CD4-positive, alpha-beta T cell treated with Interleukin-4 for 1 hour (primary cell): Measurements from ENCODE around the gene LRRTM4.
"Not testable (repeated sequence)": the region's sequence is repeated elsewhere in the genome, so short reads cannot be mapped to it uniquely, and the experiment has no call there.

ENCODE experiments used
- DNase-seq, 2 donors: peaks; one replicate each; pipeline ENCODE4 v3.0.0-alpha.2; 2020 to 2022

The LRRTM4 gene

DNA sequence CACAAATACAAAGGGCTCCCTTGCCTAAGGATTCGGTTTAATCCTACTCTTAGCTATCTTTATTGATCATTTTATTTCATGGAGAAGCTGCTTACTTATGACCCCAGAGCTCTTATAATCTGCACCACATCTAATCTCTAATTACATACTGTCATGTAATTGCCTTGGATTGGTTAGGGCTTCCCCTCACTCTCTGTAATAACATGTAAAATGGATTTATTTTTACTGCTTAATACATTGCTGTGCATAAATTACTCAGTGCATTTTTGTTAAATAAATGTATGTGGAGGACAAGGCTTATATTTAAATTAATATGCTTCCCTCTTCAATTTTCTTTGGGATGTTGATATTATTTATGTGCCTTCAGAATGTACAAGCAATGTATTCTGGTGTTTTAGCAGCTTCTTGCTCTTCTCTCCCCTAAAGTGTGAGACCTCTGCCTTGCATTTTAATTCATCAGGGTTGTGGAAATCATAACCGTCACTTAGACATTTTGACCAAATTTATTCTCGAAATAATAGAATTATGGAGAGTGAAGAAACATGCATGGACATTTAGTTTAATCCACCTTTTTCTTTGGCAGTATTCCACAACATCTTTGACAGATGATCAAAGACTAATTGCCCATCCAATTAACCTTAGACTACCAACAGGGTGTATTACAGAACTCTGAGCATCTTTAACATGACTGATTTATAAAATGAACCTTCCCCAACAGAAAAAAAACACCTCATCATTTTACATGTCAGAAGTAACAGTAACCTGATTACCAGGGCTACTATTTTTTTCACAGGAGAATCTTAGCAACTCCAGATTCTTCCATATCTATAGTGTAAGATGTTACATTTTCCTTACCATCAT lies 692.6 kb downstream of the LRRTM4 start:
- DNase-seq = no peak

DNA sequence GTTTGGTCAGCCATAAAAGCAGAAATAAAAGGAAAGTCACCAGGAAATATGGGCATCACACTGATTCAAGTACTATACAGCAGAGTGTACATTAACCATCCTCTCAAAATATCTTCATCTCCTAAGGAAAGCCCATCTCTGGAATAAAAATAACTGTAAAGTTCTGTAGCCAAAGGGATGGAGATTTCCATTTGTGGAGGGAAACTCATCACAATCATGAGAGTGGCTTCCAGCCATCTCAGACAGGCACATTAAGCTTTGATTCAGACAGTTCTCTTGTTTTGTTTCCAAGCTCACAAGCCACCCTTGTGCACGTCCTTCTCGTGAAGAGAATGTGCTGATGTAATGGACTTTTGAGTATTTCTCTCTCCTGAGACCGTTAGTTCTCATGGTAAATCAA lies 695.5 kb downstream of the LRRTM4 start:
- DNase-seq = no peak

DNA sequence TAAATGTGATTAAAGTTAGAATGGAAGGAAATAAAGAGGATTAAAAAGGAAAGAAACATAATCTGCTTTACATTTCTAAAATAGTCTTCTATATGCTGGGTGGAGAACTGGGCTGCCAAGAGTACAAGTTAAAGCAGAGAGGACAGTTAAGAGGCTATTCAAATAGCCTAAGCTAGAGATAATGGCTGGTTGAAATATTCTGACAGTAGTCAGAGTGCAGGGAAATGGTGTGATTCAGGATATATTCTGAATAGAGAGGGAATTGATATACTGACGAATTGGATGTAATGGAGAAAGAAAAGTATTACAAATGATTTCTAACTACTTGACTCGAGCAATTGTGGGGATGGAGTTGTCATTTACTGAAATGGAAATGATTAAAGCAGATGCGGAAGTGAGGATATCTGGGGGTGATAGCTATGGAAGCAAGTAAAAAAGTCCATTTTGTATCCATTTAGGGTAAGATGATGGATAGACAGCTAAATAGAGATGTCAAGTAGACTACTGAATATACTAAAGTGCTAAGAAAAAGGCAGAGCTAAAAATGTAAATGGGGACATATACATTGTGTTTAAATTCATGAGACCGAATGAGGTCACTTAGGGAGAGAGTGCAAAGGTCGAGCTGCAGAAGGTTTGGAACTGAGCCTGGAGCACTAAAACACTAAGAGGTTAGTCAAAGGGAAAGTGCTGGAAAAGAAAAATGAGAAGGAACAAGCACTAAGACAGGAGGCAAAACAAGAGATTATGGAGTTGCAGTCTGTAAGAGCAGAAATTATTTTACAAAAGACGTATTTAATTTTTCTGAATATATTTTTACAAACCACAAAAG lies 696.8 kb downstream of the LRRTM4 start:
- no peak for DNase-seq

DNA sequence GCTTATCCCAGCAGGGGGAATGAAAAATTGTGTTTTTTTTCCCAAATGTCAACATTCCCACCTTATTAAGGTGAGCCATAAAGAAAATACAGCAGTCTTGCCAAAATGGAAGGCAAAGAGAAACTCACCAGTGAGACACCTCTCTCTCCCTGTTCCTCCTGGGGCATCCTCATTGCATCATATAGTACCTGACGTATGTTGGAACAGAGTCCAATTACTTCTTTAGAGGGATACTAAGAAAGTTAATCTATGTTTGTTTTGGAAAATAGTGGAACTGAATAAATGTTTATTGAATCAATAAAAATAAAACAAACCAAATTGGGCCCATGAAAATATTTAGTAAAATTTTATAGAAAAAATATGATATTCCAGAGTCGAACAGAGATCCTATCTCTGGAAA lies 700.4 kb downstream of the LRRTM4 start:
- no peak for DNase-seq

DNA sequence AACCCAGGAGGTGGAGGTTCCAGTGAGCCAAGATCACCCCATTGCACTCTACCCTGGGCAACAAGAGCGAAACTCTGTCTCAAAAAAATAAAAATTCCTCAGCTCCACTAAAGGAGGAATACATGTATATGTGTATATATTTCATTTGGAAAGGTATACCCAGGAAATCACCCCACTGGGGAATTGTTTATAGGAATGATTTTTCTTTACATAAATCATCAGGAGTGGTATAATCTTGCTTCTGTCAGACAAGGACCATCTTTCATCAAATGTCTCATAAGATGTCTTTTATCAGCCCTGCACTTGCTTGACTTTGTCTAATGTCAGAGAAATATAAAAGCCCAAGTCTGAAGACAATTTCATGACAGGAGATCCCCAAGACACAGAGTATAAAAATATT lies 709.1 kb downstream of the LRRTM4 start:
- no peak for DNase-seq

DNA sequence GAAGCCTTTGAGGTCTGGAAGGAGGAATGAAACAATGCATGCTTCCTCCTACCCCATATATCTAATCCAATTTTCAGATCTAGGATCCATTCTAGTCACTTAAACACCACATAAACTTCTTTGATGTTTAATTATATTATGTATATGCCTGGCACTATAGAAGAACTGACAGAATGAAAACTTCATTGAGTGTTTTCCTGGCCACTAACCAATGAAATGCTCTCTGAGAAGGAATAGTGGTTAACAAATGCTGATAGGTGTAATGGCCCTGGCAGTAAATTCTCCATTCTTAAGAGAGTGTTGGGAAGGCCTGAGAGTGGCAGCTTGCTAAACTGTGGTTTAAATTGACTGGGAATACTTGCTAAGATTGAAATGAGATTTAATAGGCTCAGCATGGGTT lies 710.0 kb downstream of the LRRTM4 start:
- DNase-seq = no peak

DNA sequence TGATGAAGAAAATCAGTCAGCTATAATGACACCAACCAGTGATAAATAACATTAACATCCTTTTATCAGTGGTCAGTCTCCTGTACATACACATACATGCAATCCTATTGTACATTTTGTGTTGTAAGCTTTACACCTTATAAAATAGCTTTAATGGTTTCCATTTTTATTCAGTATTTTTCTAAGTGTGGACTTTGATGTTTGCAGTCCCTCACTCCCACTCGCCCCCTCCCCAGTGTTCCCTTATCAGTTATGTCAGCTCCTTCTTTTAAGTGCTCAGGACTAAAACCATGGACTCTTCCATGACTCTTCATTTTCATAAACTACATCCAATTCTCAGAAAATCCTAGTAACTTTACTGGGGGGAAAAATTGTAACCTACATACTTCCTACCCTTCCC lies 713.0 kb downstream of the LRRTM4 start:
- DNase-seq = no peak

DNA sequence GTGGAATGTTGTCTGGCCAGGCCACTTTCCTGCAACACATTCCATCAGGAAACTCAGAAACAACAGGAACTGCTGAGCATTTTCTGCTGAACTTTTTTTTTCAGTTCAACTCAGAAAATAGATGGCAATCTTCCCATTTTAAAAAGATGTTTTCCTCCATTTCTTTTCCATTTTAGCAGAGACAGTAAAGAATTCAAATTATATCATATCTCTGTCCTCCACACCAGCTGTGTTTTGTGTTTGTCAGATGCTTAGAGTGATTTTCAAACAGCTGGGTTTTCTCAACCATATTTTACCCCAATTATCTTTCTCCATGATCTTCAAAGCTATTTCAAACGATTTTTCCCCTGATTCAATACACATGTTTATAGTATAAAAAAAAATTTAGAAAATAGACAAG lies 713.4 kb downstream of the LRRTM4 start:
- DNase-seq = no peak

DNA sequence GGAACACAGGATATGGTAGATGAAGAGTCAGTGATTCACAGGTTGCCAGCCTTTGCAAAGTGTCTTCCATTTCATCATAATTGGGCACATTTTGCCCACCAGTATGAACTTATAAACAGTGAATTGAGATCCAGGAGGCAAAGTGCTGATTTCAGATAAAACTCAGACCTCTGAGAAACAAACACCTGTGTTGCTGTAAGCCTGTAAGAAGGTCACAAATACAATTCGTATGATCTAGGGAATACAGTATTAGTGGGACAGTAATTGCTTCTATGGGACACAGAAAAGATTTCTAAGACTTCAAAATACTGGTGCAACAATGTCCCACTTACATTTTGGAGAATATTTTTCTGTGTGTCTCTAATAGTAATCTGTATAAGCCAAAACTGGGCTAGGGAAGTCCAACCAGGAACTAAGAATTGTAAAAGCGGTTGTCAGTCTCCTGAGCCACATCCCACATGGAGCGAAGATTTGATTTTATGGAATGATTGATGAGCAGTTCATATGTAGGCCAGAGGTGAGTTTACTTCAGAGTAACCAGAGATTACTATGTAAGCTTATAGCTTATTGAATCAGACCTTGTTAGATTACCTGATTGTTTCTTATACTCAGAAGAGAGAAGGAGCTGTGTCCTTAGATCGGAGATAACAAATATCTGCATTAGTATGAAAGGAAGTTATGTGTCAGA lies 728.4 kb downstream of the LRRTM4 start:
- no peak for DNase-seq

DNA sequence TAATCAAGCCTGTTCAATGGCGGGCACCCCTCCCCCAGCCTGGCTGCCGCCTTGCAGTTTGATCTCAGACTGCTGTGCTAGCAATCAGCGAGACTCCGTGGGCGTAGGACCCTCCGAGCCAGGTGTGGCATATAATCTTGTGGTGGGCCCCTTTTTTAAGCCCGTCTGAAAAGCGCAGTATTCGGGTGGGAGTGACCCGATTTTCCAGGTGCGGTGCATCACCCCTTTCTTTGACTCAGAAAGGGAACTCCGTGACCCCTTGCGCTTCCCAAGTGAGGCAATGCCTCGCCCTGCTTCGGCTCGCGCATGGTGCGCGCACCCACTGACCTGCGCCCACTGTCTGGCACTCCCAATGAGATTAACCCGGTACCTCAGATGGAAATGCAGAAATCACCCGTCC lies 740.9 kb downstream of the LRRTM4 start:
- not testable (repeated sequence) for DNase-seq

DNA sequence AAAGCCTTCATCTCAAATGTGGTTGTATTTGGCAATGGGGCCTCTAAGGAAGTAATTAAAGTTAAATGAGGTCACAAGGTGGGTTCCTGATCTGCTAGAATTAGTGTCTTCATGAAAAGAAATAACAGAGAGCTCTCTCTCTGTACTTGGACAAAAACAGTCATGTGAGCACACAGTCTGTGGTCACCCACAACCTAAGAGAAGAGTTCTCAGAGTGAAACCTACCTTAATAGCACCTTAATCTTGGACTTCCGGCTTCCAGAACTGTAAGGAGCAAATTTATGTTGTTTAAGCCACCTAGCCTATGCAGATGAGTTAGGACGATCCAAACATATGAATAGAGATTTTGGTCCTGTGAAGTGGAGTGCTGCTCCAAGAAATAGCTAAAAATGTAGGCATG lies 758.9 kb downstream of the LRRTM4 start:
- no peak for DNase-seq

DNA sequence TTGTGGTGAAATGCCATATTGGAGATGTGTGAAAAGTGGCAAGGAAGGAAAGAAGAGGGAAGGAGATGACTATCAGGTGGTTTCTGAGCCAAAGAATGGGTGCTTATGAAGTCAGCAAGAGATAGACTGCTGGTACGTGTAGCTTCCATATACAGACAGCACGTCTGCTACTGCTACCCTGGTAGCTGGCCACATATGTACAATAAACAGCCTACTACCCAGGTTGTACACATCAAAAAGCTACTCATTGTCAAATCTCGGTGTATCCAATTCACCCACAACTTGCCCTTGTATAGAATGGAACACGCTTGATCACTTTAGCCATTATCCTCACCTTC lies 761.8 kb downstream of the LRRTM4 start:
- no peak for DNase-seq

DNA sequence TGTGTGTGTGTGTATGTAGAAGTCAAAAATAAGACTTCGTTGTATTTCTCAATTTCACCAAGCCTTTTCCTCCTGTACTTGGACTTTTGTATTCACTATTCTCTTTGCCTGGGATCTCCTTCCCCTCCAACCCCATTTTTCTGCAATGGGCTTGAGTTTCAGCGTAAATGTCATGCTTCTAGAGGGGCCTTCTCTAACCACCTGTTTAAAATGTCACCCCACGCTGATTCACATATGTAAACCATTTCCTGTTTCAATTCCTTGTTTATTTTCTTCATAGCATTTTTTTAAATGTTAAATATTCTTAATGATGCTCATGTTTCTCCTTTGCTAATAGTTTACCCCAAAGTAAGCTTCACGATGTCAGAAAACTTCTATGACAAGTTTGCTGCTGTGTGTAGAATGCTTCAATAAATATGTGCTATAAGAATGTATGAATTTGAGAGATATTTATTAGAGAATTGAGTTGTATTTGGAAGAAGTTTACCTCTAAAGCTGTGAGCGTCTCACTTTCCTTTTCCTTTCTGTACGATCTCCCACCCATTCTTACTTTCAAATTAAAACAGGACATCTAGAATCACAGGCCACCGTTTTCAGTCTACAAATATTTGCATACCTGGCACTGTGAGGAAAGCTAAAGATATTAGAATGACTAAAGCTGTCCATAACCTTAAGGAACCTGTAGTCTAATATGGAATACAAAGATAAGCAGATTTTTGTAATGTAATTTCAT lies 762.4 kb downstream of the LRRTM4 start:
- no peak for DNase-seq

DNA sequence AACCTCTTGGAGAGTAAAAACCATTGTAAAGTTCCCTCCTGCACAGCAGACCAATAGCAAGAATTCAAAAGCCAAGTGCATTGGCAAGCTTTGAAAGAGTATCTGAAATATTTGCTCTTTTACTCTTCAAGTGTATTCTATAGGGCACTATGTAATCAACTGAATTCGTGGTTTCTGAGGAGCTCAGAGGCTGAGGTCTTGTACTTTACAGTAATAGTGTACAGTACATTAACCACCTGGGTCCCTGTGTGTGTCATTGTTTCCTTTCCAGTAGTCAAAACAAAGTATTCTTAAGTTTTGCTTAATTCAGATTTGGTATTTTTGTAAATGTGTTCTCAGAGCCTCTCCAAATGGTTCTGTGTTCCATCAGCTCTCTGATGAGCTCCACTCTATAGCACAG lies 769.7 kb downstream of the LRRTM4 start:
- DNase-seq = no peak

DNA sequence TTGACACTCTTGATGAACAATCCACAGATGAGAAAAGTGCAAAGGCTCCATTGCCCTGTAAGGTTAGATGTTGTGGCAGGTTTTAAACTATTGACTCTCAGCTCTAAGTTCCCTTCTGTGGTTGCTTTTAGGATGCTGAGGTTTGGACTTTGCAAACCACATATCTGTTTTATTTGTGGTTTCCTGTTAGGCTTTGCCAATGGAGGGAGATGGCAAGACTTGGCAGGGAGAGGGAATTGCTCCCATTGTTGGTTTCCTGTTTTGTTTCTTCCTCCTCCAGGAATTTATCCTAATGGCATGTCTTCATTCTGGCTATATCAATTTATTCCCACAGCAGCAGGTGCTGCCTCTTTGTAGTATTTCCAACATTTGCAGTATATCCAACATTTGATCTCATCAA lies 772.3 kb downstream of the LRRTM4 start:
- DNase-seq = no peak

DNA sequence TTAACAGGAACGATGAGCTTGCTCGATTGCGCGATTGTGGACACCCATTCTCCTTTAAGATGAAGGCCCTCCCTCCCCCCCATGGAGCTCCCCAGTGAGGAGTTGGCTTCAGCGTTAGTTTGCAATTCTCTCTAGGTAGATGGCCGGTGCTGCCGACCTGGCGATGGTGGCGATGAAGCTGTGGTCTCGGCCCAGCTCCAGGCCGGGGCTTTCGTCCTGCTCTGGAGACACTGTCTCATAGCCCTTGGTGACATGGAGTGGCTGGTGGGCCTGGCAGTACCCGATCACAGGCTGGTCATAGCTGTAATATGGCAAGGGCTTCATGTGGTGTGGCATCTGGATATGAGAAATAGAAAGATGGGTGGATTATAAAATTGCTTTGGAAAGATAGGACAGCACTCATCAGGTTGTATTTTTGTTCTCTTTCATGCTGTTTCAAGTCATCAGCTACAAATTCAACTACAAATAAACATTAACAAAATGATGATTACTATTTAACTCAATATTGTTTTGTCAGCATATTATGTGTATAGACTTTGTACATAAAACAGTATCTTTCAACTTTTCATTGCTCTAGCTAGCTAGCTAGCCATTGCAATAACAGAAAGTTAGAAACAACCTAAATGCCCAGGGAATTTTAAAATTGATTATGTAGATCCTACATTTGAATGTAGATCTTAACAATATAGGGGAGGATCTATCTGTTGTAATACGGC lies 773.4 kb downstream of the LRRTM4 start:
- DNase-seq = no peak

DNA sequence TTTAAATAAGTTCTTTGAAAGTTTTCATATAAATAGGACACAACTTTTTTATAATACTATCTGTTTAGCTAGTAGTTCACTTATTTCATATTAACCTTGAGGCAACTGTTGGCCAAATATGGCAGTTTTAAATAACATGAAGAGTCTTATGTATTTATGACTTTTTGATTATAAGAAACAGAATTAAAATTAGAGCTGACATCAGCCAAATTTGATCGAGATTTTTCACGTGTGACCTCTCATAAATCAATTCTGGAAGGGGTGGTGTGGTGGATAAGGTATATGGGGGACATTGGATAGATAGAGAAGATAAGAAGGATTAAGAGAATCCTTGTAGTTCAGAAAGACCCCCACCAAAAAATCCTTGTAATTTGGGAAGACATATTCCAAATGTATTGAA lies 776.6 kb downstream of the LRRTM4 start:
- no peak for DNase-seq

DNA sequence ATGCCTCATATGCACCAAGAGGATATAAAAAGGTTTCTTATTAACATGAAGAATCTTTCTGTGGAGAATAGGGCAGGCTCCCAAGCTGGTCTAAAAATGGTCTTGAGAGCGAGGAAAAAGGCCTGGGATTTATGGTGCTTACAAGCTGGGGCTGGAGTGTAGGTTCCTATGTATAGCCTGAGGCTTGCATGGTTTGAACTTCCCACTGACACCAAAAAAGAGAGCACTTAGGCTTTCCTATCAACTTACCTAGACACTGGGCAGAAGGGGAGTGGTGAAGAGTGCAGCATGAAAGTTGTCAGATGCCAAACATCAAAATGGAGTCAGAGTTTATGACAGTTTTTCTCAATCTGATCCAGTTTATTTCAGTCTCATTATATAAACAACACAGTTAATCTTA lies 784.6 kb downstream of the LRRTM4 start:
- no peak for DNase-seq

DNA sequence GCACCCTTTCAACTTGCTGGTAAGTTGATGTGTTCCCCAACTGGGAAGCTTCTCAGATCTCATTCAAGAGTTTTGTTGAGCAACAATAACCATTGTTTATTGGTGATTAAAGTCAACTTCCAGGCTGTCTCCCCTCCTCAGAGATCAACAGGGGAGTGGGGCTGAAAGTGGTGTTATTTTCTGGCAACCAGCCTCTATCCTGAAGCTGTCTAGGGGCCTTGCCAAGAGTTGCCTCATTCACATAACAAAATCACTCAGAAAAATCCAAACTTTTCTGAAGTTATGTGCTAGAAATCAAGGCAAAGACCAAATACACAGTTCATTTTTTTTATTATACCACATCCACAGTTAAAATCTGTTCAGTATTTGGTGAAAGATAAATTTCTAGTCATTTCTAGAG lies 788.4 kb downstream of the LRRTM4 start:
- DNase-seq = no peak

DNA sequence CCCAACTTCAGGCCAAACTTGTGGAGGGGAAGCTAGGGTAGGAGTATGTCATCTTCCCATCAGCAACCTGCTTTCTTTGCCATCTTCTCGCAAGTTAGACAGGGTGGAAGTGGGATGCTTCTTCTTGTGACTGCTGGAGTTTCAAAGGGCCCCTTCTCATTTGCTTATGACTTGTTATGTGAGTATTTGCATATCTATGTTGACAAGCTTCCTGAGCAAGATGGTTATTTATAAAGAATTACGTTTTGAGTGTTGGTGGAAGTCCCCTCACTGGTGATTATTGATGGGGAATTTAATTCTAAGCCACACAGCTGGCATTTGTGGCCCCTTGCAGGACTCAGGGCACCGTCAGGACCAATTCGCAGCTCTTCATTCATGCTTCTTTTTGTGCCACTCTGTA lies 791.0 kb downstream of the LRRTM4 start:
- DNase-seq = no peak

DNA sequence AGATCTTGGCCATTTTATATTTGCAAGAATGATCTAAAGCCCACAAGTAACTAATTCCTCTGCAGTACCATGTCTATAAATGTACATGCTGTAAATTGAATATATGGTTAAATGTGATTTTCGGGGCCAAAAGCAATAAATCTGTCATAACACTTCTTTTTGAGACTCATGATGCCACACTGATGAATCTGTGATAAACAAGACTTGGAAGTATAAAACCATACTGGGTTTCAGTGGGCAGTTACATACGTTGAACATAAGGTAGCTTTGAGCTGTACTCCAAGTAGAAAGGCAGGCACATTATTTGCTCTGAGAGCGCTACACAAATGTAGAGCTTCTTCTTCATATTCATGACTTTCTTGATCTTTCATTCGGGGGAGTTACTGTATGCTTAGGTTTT lies 792.2 kb downstream of the LRRTM4 start:
- DNase-seq = no peak

DNA sequence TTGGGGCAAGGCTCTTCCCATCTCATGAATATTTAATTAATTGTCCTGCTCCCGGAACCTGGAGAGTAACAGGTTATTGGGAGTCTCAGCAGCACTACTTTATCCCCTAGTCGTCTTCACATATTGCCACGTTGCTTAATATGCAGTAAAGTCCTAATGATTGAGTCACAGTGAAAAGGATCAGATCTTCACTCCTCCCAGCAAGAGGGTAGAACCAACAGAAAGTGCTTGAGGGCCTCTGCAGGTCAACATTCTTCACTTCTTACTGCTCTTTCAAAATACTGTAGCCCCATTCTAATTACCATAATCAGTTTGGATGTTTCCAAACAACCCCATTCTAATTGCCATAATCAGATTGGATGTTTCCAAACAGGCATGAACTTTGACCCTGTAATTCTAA lies 801.0 kb downstream of the LRRTM4 start:
- DNase-seq = no peak
